ENCODE data around the gene PRKCZ. TPM values are rescaled to one million over a fixed set of nuclear protein-coding genes. Genes with fewer than 3 reads are reported as not detected.

PRKCZ gene
- total RNA-seq, 2 experiments from 2014 or later: 8.0 to 10.0 TPM

DNA sequence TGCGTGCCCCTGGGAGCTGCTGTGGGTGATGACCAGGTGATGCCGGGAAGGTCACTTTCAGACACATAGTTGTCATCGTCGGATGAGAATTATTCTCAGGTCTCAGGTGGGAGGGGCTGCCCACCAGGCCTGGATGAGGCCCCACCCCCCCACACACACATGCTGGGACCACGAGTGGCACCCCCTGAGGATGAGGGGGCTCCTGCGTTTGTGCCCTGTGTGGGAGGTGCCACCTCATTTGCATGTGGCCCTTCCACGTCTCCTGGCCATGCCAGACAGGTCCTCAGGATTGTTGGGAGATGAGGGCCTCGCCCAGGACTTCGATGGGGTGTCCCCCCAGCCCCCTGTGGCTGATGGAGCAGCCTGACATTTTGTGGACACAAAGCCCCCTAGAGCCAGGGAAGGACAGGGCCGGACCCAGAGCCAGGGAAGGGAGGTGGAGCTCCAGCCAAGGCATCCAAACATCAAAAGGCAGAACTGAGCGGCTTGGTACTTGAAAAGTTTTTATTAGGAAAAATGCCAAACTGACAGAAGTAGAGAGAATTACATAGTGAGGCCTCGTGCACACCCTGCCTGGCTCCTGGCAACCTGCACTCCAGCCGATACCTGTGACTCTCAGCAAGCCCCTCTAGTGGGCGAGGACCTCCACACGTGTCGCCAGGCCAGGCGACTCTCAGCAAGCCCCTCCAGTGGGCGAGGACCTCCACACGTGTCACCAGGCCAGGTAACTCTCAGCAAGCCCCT is 55.7 kb downstream of the PRKCZ start:
- H2AFZ ChIP-seq (ENCODE audit: low read length): no peak overlapping the region
- H3K79me2 ChIP-seq (ENCODE audit: insufficient read depth, low read depth, low read length): no peaks in the 10 kb centered on the region
- no TSS peak for BruUV-seq (replicated peaks)
- no peak overlapping the region for H3K4me2 ChIP-seq (ENCODE audit: low read length)
- intact Hi-C loops (cut with micrococcal nuclease; ENCODE audit: unreplicated experiment): no loop called here
- no peak for DNase-seq (ENCODE audit: low spot score)
- H3K27ac ChIP-seq (ENCODE audit: low read depth, low read length, poor library complexity, severe bottlenecking): no peak overlapping the region
- TF ChIP-seq EZH2phosphoT487 (IDR thresholded peaks at IDR 0.05; ENCODE audit: borderline replicate concordance, low read depth, low read length): no peak
- TF ChIP-seq, protein P1, sequence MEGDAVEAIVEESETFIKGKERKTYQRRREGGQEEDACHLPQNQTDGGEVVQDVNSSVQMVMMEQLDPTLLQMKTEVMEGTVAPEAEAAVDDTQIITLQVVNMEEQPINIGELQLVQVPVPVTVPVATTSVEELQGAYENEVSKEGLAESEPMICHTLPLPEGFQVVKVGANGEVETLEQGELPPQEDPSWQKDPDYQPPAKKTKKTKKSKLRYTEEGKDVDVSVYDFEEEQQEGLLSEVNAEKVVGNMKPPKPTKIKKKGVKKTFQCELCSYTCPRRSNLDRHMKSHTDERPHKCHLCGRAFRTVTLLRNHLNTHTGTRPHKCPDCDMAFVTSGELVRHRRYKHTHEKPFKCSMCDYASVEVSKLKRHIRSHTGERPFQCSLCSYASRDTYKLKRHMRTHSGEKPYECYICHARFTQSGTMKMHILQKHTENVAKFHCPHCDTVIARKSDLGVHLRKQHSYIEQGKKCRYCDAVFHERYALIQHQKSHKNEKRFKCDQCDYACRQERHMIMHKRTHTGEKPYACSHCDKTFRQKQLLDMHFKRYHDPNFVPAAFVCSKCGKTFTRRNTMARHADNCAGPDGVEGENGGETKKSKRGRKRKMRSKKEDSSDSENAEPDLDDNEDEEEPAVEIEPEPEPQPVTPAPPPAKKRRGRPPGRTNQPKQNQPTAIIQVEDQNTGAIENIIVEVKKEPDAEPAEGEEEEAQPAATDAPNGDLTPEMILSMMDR (conservative IDR thresholded peaks at IDR 0.05; ENCODE audit: low read length): no peak
- H3K9me2 ChIP-seq (ENCODE audit: insufficient read depth, low read length): no peaks in the 10 kb centered on the region
- ChIA-PET POLR2A (no interaction called here), CTCF (ENCODE audit: unreplicated experiment) (no interaction called here)
- no peak overlapping the region for H3K4me3 ChIP-seq (ENCODE audit: low read depth, low read length, poor library complexity, severe bottlenecking)
- H4K20me1 ChIP-seq (ENCODE audit: insufficient read depth, low read length): no peaks in the 10 kb centered on the region
- H3K4me1 ChIP-seq (ENCODE audit: insufficient read depth, low read length, poor library complexity, severe bottlenecking): no peaks in the 10 kb centered on the region
- H3K36me3 ChIP-seq (ENCODE audit: insufficient read depth, low read length): no peaks in the 10 kb centered on the region
- H3K9me3 ChIP-seq (ENCODE audit: low read length): no peaks in the 10 kb centered on the region

DNA sequence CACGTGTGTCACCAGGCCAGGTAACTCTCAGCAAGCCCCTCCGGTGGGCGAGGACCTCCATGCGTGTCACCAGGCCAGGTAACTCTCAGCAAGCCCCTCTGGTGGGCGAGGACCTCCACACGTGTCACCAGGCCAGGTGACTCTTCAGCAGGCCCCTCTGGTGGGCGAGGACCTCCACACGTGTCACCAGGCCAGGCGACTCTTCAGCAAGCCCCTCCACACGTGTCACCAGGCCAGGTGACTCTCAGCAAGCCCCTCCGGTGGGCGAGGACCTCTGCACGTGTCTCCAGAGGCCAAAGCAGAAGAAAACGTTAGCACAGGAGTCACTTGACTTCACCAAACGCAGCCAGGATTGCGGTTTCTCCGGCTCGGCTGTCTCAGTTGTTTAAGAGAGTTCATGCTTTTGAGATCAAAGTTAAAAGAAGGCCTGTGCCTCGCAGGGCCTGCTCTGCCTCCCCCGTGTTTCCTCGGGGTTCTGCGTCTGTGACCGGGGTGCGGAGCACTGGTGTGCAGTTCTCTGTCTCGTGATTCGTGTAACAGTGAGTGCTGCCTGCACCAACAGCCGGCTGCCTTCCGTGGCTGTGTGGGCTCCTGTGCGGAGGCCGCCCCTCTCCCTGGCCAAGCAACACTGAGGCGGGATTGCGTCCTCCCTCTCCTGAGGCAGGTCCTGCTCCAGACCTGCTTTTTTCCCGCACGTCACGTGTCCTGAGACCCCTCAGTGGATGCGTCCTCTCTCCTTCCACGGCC is 56.6 kb downstream of the PRKCZ start:
- no TSS peak for BruUV-seq (replicated peaks)
- TF ChIP-seq, protein P1 (conservative IDR thresholded peaks at IDR 0.05; ENCODE audit: low read length): no peak
- TF ChIP-seq EZH2phosphoT487 (IDR thresholded peaks at IDR 0.05; ENCODE audit: borderline replicate concordance, low read depth, low read length): no peak
- no peak overlapping the region for H2AFZ ChIP-seq (ENCODE audit: low read length)
- H3K4me3 ChIP-seq (ENCODE audit: low read depth, low read length, poor library complexity, severe bottlenecking): no peak overlapping the region
- H3K9me3 ChIP-seq (ENCODE audit: low read length): no peaks in the 10 kb centered on the region
- no peak overlapping the region for H3K27ac ChIP-seq (ENCODE audit: low read depth, low read length, poor library complexity, severe bottlenecking)
- no peaks in the 10 kb centered on the region for H4K20me1 ChIP-seq (ENCODE audit: insufficient read depth, low read length)
- no peaks in the 10 kb centered on the region for H3K36me3 ChIP-seq (ENCODE audit: insufficient read depth, low read length)
- intact Hi-C loops (cut with micrococcal nuclease; ENCODE audit: unreplicated experiment): no loop called here
- no peak for DNase-seq (ENCODE audit: low spot score)
- H3K4me1 ChIP-seq (ENCODE audit: insufficient read depth, low read length, poor library complexity, severe bottlenecking): peaks cover 3% of the 10 kb centered on the region
- ChIA-PET CTCF (ENCODE audit: unreplicated experiment) (no interaction called here), POLR2A (no interaction called here)
- H3K79me2 ChIP-seq (ENCODE audit: insufficient read depth, low read depth, low read length): no peaks in the 10 kb centered on the region
- no peaks in the 10 kb centered on the region for H3K9me2 ChIP-seq (ENCODE audit: insufficient read depth, low read length)
- no peak overlapping the region for H3K4me2 ChIP-seq (ENCODE audit: low read length)
